IPS-18a (cell line): Measurements from ENCODE around the gene ITGBL1.

Experiments used
- H3K27ac ChIP-seq: one replicate; pipeline ENCODE4 v1.5.1; 2013; ENCODE audit warnings: low read length
- H3K27me3 ChIP-seq: one replicate; pipeline ENCODE4 v1.6.1; 2013; ENCODE audit warnings: mild to moderate bottlenecking, low read length; ENCODE audit not compliant: control insufficient read depth, insufficient read depth
- H3K36me3 ChIP-seq: one replicate; pipeline ENCODE4 v1.6.1; 2013; ENCODE audit warnings: low read depth, low read length; ENCODE audit not compliant: control insufficient read depth
- H3K4me1 ChIP-seq: one replicate; pipeline ENCODE4 v1.6.1; 2013; ENCODE audit warnings: low read depth, low read length; ENCODE audit not compliant: control insufficient read depth
- H3K4me3 ChIP-seq: one replicate; pipeline ENCODE4 v1.5.1; 2013; ENCODE audit warnings: low read length
- H3K9ac ChIP-seq: one replicate; pipeline ENCODE4 v1.6.1; 2013; ENCODE audit warnings: mild to moderate bottlenecking, low read length, moderate library complexity
- H3K9me3 ChIP-seq: one replicate; pipeline ENCODE4 v1.6.1; 2013; ENCODE audit warnings: low read depth, low read length; ENCODE audit not compliant: control insufficient read depth

Gene ITGBL1

DNA sequence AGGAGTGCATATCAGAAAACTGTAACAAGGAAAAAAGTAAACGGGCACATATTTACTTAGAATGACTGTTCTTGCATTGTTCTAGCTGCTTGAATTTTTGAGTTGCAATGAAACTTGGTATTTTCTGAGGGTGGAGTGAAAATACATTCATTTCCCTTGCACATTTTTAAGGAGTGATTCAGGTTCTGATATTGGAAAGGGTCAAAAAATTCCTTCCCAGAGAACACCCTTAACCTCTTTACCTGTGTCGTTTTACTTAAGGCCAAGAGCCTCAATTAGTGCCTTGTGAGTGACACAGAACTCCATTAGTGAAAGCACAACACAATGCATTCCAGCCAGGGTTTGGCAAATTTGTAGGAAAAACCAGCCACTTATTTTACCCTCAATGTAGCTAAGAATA is 2.3 kb downstream of the ITGBL1 start:
- H3K9ac ChIP-seq, result no peak overlapping the region
- H3K36me3 ChIP-seq, result no peaks in the 10 kb centered on the region
- H3K27ac ChIP-seq, result no peak overlapping the region
- no peaks in the 10 kb centered on the region for H3K27me3 ChIP-seq
- H3K4me1 ChIP-seq, result peaks cover 11% of the 10 kb centered on the region
- H3K9me3 ChIP-seq, result no peaks in the 10 kb centered on the region
- no peak overlapping the region for H3K4me3 ChIP-seq

GRCh38 chr13:101455863-101456262 is 3.4 kb downstream of the ITGBL1 start:
- Histone ChIP-seq H3K27ac (no peak overlapping the region), H3K36me3 (no peaks in the 10 kb centered on the region), H3K27me3 (no peaks in the 10 kb centered on the region), H3K4me3 (no peak overlapping the region), H3K9ac (no peak overlapping the region), H3K9me3 (no peaks in the 10 kb centered on the region), H3K4me1 (peaks cover 2% of the 10 kb centered on the region)

DNA sequence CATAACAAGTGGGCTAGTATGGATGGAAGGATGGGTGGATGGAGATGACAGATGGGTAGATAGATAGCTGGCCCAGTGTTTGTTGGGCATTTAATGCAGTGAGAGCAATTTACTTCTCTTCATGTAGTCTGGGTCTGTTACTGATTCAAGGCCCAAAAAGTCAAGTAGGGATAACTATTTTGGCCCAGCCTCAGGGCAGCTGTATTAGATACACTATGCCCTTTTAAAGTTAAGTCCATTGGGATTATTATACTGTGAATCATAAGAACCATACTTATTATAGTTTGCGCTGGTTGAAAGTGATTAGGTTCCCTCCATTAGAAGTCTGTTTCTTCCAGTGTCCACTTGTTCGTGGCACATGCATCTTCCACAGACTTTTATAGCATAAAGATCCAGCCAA is 4.7 kb downstream of the ITGBL1 start:
- no peak overlapping the region for H3K4me3 ChIP-seq
- no peak overlapping the region for H3K9ac ChIP-seq
- no peaks in the 10 kb centered on the region for H3K27me3 ChIP-seq
- no peaks in the 10 kb centered on the region for H3K36me3 ChIP-seq
- no peak overlapping the region for H3K27ac ChIP-seq
- H3K9me3 ChIP-seq, result no peaks in the 10 kb centered on the region
- no peaks in the 10 kb centered on the region for H3K4me1 ChIP-seq

DNA sequence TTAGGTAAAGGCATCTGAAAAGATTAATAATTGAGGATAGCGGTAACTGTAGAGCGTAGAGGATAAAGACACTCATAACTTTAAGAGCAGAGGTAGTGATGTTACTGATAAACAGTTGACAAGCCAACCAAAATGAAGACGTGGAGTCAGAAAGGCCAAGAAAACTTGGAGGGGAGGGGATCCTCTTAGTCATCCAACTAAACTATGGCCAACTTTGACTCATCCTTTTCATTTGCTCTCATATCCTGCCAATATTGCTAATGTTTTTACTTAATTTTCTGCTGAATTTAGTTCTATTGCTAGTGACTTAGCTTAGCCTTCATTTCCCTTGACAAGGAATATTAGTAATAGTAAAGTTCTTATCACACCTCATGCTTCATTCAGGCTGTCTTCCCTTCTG is 13.4 kb downstream of the ITGBL1 start:
- Histone ChIP-seq H3K4me3 (no peak overlapping the region), H3K9me3 (no peaks in the 10 kb centered on the region), H3K27ac (no peak overlapping the region), H3K36me3 (no peaks in the 10 kb centered on the region), H3K27me3 (no peaks in the 10 kb centered on the region), H3K4me1 (no peaks in the 10 kb centered on the region), H3K9ac (no peak overlapping the region)

- no peaks in the 10 kb centered on the region for H3K36me3 ChIP-seq
- no peaks in the 10 kb centered on the region for H3K9me3 ChIP-seq
- H3K4me3 ChIP-seq, result no peak overlapping the region
- no peaks in the 10 kb centered on the region for H3K27me3 ChIP-seq
- H3K4me1 ChIP-seq, result no peaks in the 10 kb centered on the region
- H3K9ac ChIP-seq, result no peak overlapping the region
- H3K27ac ChIP-seq, result no peak overlapping the region
Observed at GRCh38 chr13:101467415-101467814, 14.9 kb downstream of the ITGBL1 start.

GRCh38 chr13:101473458-101473857 is 21.0 kb downstream of the ITGBL1 start:
- H3K9ac ChIP-seq, result no peak overlapping the region
- peaks cover 13% of the 10 kb centered on the region for H3K4me1 ChIP-seq
- H3K36me3 ChIP-seq, result no peaks in the 10 kb centered on the region
- no peaks in the 10 kb centered on the region for H3K27me3 ChIP-seq
- H3K4me3 ChIP-seq, result no peak overlapping the region
- H3K9me3 ChIP-seq, result no peaks in the 10 kb centered on the region
- H3K27ac ChIP-seq, result no peak overlapping the region

- Histone ChIP-seq H3K9ac (no peak overlapping the region), H3K4me1 (peaks cover 13% of the 10 kb centered on the region), H3K4me3 (no peak overlapping the region), H3K9me3 (no peaks in the 10 kb centered on the region), H3K36me3 (no peaks in the 10 kb centered on the region), H3K27me3 (no peaks in the 10 kb centered on the region), H3K27ac (no peak overlapping the region)
Observed at GRCh38 chr13:101474419-101474957, 22.0 kb downstream of the ITGBL1 start.

DNA sequence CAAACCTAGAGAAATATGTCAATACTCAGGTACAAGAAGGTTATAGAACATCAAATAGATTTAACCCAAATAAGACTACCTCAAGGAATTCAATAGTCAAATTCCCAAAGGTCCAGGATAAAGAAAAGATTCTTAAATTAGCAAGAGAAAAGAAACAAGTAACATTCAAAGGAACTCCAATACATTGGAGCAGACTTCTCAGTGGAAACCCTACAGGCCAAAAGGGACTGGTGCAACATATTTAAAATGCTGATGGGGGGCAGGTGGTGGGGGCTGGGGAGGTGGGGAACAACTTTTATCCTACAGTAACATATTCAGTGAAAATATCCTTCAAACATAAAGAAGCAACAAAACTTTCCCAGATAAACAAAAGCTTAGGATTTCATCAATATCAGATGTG is 23.1 kb downstream of the ITGBL1 start:
- no peaks in the 10 kb centered on the region for H3K27me3 ChIP-seq
- no peaks in the 10 kb centered on the region for H3K36me3 ChIP-seq
- no peaks in the 10 kb centered on the region for H3K9me3 ChIP-seq
- no peak overlapping the region for H3K4me3 ChIP-seq
- no peak overlapping the region for H3K9ac ChIP-seq
- H3K27ac ChIP-seq, result no peak overlapping the region
- peaks cover 13% of the 10 kb centered on the region for H3K4me1 ChIP-seq

GRCh38 chr13:101481421-101481820 is 28.9 kb downstream of the ITGBL1 start:
- no peaks in the 10 kb centered on the region for H3K4me1 ChIP-seq
- no peak overlapping the region for H3K9ac ChIP-seq
- no peak overlapping the region for H3K27ac ChIP-seq

GRCh38 chr13:101486708-101487437 is 34.4 kb downstream of the ITGBL1 start:
- H3K9ac ChIP-seq, result no peak overlapping the region
- H3K9me3 ChIP-seq, result no peaks in the 10 kb centered on the region
- H3K27ac ChIP-seq, result no peak overlapping the region
- H3K36me3 ChIP-seq, result no peaks in the 10 kb centered on the region
- no peaks in the 10 kb centered on the region for H3K4me1 ChIP-seq
- no peaks in the 10 kb centered on the region for H3K27me3 ChIP-seq
- no peak overlapping the region for H3K4me3 ChIP-seq

More at GRCh38 chr13:101481421-101481820, 28.9 kb downstream of the ITGBL1 start:
- no peaks in the 10 kb centered on the region for H3K36me3 ChIP-seq
- no peak overlapping the region for H3K4me3 ChIP-seq
- no peaks in the 10 kb centered on the region for H3K27me3 ChIP-seq
- H3K9me3 ChIP-seq, result no peaks in the 10 kb centered on the region

- H3K27ac ChIP-seq, result no peak overlapping the region
Observed at GRCh38 chr13:101487438-101487830, 35.0 kb downstream of the ITGBL1 start.

DNA sequence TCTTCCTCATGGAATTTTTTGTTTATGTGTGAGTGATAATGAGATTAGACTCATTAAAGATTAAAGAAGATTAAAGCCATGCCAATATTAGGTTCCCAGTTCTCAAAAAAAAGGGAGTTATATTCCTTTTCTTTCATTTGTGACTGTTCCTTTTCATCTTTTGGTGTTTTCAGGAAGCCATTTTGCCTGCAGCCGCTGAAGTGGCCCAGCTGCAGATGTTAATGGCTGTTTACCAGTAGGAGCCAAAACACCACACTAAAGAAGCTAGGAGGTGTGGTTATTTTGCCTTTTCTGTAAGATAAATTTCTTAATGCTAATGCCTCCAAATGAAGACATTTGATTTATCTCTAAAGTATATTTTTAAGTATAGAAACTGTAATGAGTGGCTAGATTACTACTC is 36.3 kb downstream of the ITGBL1 start:
- H3K4me3 ChIP-seq, result no peak overlapping the region
- no peaks in the 10 kb centered on the region for H3K9me3 ChIP-seq
- no peaks in the 10 kb centered on the region for H3K4me1 ChIP-seq
- H3K27me3 ChIP-seq, result no peaks in the 10 kb centered on the region
- H3K36me3 ChIP-seq, result no peaks in the 10 kb centered on the region
- no peak overlapping the region for H3K9ac ChIP-seq
- no peak overlapping the region for H3K27ac ChIP-seq

More at GRCh38 chr13:101487438-101487830, 35.0 kb downstream of the ITGBL1 start:
- H3K4me1 ChIP-seq, result no peaks in the 10 kb centered on the region
- H3K4me3 ChIP-seq, result no peak overlapping the region
- no peaks in the 10 kb centered on the region for H3K27me3 ChIP-seq
- no peaks in the 10 kb centered on the region for H3K36me3 ChIP-seq
- H3K9ac ChIP-seq, result no peak overlapping the region
- no peaks in the 10 kb centered on the region for H3K9me3 ChIP-seq
